HuH-7 (cell line): ENCODE measurements around the gene CHST4.
"Not testable (repeated sequence)": the region's sequence is repeated elsewhere in the genome, so short reads cannot be mapped to it uniquely, and the experiment has no call there.

ENCODE experiments used
- DNase-seq: peaks from one replicate; pipeline ENCODE4 v3.0.0; 2011; ENCODE audit warnings: low spot score

CHST4 gene

DNA sequence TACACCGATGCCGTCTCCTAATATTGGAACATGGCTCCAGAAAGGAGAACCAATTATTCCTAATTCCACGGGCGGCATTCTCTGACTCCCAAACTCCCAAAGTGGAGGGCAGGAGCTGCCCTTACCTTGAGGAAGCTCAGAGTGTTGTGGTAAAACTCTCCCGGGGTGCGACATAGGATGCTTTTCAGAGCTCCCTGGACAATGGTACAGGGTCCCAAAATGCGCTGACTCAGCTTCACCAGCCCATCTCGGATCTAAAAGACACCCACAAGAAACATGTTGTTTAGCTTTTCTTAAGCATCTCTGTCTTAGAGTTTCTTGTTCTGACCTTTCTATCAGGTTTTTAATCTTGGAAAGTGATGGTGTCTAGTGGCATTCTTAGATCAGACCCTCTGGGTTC is 43.9 kb downstream of the CHST4 start:
- no peak for DNase-seq

DNA sequence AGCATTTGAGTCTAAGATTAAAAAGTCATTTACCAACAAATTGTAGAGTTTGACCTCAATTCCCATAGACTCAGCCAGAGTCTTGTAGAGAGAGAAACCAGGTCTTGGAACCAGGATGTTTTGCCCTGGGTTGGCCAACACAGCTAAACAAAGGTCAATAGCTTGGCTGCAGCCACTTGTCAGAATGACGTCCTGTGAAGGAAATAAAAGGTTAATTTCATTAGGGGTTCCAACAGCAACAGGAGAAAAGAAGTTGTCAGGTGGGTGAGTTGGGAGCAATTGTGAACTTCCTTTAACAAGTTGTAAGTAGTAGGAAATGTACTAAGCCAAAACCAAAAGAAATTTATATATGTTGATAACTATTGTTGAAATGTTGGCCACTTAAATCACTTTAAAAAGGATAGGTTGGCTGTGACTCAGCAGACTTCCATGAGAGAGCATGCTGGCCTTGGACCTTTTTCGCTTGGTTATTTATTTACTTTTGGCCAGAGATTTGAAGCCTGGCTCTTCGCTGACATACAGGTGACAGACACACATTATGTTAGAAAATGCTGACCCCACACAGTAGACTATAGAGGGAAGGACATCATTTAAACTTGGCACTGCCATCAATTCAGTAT is 46.4 kb downstream of the CHST4 start:
- peak; percentile 52 for DNase-seq

DNA sequence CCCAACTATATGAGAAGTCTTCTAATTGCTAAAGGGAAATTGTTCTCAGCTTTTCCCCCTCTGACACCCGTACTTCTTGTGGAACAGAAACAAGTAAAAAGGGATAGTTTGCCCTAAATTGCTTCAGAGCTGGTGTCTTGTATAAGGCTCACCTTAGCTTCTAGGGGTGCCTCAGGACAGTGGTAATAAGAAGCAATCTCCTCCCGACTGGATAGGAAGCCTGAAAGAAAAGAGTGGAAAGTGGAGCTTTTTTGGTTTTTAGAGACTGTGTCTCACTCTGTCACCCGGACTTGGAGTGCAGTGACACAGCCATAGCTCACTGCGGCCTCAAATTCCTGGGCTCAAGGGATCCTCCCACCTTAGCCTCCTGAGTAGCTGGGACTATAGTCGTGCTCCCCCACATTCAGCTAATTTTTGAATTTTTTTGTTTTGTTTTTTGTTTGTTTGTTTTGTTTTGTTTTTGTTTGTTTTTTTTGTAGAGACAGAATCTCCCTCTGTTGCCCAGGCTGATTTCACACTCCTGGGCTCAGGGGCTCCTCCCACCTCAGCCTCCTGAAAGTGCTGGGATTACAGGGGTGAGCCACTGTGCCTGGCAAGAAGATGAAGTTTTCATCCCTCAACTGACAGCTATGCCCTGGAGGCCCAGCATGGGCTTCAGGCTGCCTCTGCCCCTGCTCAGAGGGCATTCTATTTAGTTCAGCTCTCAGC is 47.3 kb downstream of the CHST4 start:
- DNase-seq, result no peak

DNA sequence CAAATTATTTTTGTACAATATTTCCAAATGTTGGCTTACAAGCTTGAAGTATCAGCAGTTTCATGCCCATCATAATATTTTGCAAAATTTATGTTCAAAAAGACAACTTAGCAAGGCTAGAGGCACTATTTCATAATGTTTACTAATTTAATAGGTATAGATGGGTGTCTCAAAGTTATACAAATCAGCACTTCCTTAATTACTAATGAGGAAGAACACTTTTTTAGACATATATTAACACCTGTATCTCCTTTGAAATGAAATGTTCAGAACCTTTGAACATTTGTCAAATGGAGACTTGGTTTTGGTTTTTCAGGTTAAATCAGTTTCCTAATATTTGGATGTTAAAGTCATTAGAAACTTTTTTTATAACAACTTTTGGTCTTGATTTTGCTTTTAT is 48.5 kb downstream of the CHST4 start:
- DNase-seq, result no peak

- DNase-seq, result no peak
These were observed 50.7 kb downstream of the CHST4 start, which contains the start of gene TAT for GRCh38 chr16:71576971-71577370. TAT (minus strand) TSS chr16:71577092; CDS start chr16:71576415, 677 bp downstream.

DNA sequence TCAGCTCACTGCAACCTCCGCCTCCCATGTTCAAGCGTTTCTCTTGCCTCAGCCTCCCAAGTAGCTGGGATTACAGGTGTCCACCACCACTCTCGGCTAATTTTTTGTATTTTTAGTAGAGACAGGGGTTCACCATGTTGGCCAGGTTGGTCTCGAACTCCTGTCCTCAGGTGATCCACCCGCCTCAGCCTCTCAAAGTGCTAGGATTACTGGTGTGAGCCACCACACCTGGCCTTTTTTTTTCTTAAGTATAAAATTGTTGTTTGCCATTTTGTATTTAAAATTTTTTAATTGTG is 56.3 kb downstream of the CHST4 start:
- not testable (repeated sequence) for DNase-seq

- no peak for DNase-seq
These were observed 58.5 kb downstream of the CHST4 start for GRCh38 chr16:71584543-71585317.

- no peak for DNase-seq
These were observed 59.1 kb downstream of the CHST4 start for GRCh38 chr16:71585318-71585703.
